Stimulated activated memory B cell treated with anti-CD40 and anti-IgM and Interleukin-4, amounts not matched to agents 10 μg/mL and 1 μg/mL and 100 μg/mL, for 72 hours (primary cell): ENCODE results near the gene HDAC4.

Source experiments
- ATAC-seq: fragments of 150-1000 bp; cut with Tn5 transposase; 2 replicates; pipeline ENCODE4 v1.10.0; 2021
- H3K27ac Mint-ChIP-seq: one replicate; pipeline ENCODE4 v1.8.0; 2022; ENCODE audit warnings: mild to moderate bottlenecking, mixed read lengths
- H3K27me3 Mint-ChIP-seq: one replicate; pipeline ENCODE4 v1.8.0; 2022; ENCODE audit warnings: mixed read lengths
- H3K36me3 Mint-ChIP-seq: one replicate; pipeline ENCODE4 v1.8.0; 2022; ENCODE audit warnings: mixed read lengths
- H3K4me1 Mint-ChIP-seq: one replicate; pipeline ENCODE4 v1.8.0; 2022; ENCODE audit warnings: mixed read lengths
- H3K4me3 Mint-ChIP-seq: one replicate; pipeline ENCODE4 v1.8.0; 2022; ENCODE audit warnings: mild to moderate bottlenecking, moderate library complexity, mixed read lengths
- H3K9me3 Mint-ChIP-seq: one replicate; pipeline ENCODE4 v1.8.0; 2022; ENCODE audit warnings: mixed read lengths

Gene HDAC4

GRCh38 chr2:239136203-239136602 lies 264.6 kb downstream of the HDAC4 start:
- peaks cover 4% of the 10 kb centered on the region for H3K9me3 Mint-ChIP-seq
- no peaks in the 10 kb centered on the region for H3K27me3 Mint-ChIP-seq
- no peaks in the 10 kb centered on the region for H3K4me1 Mint-ChIP-seq
- H3K27ac Mint-ChIP-seq = no peak overlapping the region
- no peak for ATAC-seq
- no peak overlapping the region for H3K4me3 Mint-ChIP-seq
- peaks cover 79% of the 10 kb centered on the region for H3K36me3 Mint-ChIP-seq

- ATAC-seq = no peak
- Mint-ChIP-seq H3K27me3 (no peaks in the 10 kb centered on the region), H3K27ac (no peak overlapping the region), H3K36me3 (peaks cover 84% of the 10 kb centered on the region), H3K4me3 (no peak overlapping the region), H3K4me1 (no peaks in the 10 kb centered on the region), H3K9me3 (peaks cover 4% of the 10 kb centered on the region)
Measured at GRCh38 chr2:239135531-239135930, 265.3 kb downstream of the HDAC4 start.

DNA sequence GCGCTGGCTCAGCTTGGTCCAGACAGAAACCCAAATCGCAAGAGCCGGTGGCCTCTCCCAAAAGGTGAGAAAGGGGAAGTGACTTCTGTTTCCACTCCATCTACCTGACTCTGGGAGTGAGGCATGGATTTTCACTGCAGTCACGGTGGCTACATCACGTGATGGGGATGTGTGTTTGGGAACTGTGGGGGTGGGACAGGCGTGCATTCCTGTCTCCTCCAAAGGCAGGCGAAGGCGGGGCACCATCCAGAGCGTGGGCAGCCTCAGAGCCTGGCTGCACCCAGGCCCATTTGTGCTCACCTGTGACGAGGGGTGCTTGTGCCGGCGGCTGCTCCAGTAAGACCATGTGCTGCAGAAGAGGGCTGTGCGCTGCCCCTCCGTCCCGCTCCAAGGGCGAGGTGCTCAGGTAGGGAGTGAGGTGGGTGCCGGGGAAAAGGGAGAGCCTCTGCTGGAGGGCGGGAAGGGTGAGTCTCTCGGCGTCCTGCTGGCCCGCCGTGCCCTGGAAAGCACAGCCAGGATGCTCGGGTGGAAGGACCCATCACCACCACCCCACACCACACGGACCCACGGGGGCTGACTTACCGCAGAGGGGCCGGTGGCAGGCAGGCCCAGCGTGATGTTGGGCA lies 266.8 kb downstream of the HDAC4 start:
- Mint-ChIP-seq H3K4me1 (no peaks in the 10 kb centered on the region), H3K4me3 (no peak overlapping the region), H3K9me3 (peaks cover 4% of the 10 kb centered on the region), H3K27me3 (no peaks in the 10 kb centered on the region), H3K27ac (no peak overlapping the region), H3K36me3 (peaks cover 77% of the 10 kb centered on the region)
- no peak for ATAC-seq

- ATAC-seq = no peak
- no peaks in the 10 kb centered on the region for H3K27me3 Mint-ChIP-seq
- H3K9me3 Mint-ChIP-seq = peaks cover 4% of the 10 kb centered on the region
- no peak overlapping the region for H3K27ac Mint-ChIP-seq
- H3K36me3 Mint-ChIP-seq = peaks cover 70% of the 10 kb centered on the region
- H3K4me3 Mint-ChIP-seq = no peak overlapping the region
- H3K4me1 Mint-ChIP-seq = no peaks in the 10 kb centered on the region
Measured at GRCh38 chr2:239132786-239133185, 268.0 kb downstream of the HDAC4 start.

DNA sequence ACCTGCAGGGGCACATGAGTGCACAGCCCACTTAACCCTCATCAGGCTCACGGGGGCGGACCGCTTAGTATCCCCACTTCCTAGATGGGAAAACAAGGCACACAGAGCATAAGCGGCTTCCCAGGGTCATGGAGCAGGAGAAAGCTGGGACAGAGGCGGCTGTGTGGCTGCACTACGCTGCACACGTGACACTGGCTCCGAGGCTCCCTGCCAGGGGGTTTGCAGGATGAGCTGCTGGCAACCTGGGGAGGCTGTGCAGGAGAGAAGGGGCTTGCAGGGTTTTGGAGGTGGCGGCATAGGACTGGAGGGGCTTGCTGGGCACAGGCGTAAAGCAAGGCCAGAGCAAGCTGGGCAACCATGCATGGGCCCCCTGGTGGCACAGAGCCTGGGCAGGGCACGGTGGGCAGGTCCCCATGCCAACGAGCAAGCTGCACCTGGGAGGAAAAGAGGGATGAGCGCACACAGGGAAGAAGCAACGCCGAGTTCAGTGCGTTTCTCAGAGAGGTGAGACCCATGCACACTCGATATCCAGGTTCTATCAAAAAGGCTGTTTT lies 268.6 kb downstream of the HDAC4 start:
- H3K27ac Mint-ChIP-seq = no peak overlapping the region
- H3K36me3 Mint-ChIP-seq = peaks cover 70% of the 10 kb centered on the region
- H3K4me1 Mint-ChIP-seq = no peaks in the 10 kb centered on the region
- H3K4me3 Mint-ChIP-seq = no peak overlapping the region
- H3K27me3 Mint-ChIP-seq = no peaks in the 10 kb centered on the region
- H3K9me3 Mint-ChIP-seq = peaks cover 4% of the 10 kb centered on the region
- ATAC-seq = no peak

DNA sequence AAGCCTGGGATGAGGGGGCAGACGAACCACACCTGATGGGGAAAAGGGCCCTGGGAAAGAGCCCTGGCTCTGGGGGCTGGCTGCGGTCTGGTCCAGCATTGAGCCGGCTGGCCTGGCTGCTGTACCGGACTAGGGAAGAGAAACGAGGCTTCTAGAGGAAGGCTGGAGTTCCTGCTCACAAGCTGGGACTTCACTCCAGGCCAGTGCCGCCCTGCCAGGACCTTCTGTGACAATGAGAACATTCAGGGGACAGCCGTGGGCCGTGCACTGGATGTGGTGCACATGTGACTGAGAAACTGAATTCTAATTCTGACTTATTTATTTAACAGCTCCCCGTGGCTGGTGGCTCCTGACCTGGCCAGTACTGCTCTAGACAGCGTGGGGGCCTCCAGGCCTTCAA lies 269.3 kb downstream of the HDAC4 start:
- Mint-ChIP-seq H3K4me3 (no peak overlapping the region), H3K9me3 (peaks cover 4% of the 10 kb centered on the region), H3K4me1 (no peaks in the 10 kb centered on the region), H3K36me3 (peaks cover 68% of the 10 kb centered on the region), H3K27me3 (no peaks in the 10 kb centered on the region), H3K27ac (no peak overlapping the region)
- no peak for ATAC-seq

DNA sequence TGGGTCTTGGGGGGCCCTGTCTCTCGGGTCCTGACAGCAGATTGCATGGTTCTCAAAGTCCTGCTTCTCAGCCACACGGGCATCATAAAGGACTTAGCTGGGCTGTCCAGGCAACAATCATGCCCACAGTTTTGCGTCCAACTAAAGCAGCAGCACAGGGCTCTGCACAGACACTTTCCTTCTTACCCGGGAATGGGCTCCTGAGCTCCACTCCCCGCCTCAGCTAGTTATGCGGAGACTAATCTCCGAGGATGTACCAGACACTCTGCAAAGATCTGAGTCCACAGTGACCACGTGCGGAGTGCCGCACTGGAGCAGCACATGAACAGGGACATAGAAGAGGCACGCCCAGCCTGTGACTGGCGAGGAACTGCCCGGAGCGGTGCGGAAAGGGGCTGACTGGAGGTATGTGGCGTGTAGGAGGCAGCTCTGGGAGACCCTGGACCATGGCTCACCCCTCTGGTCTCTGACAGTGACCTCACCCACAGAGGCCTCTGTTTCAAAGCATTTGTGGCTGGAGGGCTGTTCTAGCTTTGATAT lies 270.0 kb downstream of the HDAC4 start:
- Mint-ChIP-seq H3K27me3 (no peaks in the 10 kb centered on the region), H3K27ac (no peak overlapping the region), H3K36me3 (peaks cover 66% of the 10 kb centered on the region), H3K9me3 (no peaks in the 10 kb centered on the region), H3K4me1 (no peaks in the 10 kb centered on the region), H3K4me3 (no peak overlapping the region)
- ATAC-seq = no peak

- no peak overlapping the region for H3K27ac Mint-ChIP-seq
- no peak overlapping the region for H3K4me3 Mint-ChIP-seq
- no peaks in the 10 kb centered on the region for H3K9me3 Mint-ChIP-seq
- H3K4me1 Mint-ChIP-seq = no peaks in the 10 kb centered on the region
- peaks cover 66% of the 10 kb centered on the region for H3K36me3 Mint-ChIP-seq
- H3K27me3 Mint-ChIP-seq = no peaks in the 10 kb centered on the region
- no peak for ATAC-seq
Measured at GRCh38 chr2:239130041-239130440, 270.8 kb downstream of the HDAC4 start.

DNA sequence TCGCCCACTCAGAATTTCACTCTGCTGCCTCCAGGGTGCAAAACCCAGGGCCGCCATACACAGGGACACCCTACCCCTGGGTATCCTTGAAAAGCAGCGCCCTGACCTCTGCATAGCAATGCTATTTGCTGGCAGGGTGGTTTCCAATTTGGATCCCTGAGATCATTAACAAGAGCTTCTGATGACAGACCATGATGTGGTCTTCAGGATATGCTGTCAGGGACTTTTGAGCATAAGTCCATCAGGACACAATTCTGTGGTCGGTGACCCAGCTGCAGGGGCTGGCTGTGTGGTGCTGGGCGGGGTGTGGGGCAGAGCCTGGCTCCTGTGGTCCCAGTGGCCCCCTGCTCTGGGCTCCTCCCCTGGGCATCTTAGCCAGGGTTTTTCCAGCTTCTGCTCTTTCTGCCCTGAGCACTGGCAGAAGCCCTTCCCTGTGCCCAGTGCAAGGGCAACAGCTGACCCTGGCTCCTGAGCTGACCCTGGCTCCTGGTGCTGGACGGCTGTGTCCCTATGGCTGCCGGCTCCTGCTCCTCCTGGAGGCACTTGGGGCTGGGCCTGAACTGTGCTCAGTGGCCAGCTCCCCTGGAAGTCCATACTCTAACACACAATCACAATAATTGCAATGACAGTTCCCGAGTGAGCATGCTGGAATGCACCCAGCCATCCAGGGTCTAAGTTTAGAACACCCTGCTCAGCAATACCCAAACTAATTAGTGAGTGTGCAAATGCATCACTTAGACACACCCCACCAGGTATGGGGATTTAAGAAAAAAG lies 271.5 kb downstream of the HDAC4 start:
- Mint-ChIP-seq H3K4me1 (no peaks in the 10 kb centered on the region), H3K4me3 (no peak overlapping the region), H3K9me3 (no peaks in the 10 kb centered on the region), H3K27me3 (no peaks in the 10 kb centered on the region), H3K27ac (no peak overlapping the region), H3K36me3 (peaks cover 63% of the 10 kb centered on the region)
- no peak for ATAC-seq

GRCh38 chr2:239128706-239129105 lies 272.1 kb downstream of the HDAC4 start:
- peaks cover 63% of the 10 kb centered on the region for H3K36me3 Mint-ChIP-seq
- H3K27ac Mint-ChIP-seq = no peak overlapping the region
- no peak overlapping the region for H3K4me3 Mint-ChIP-seq
- no peaks in the 10 kb centered on the region for H3K4me1 Mint-ChIP-seq
- no peaks in the 10 kb centered on the region for H3K9me3 Mint-ChIP-seq
- no peaks in the 10 kb centered on the region for H3K27me3 Mint-ChIP-seq
- no peak for ATAC-seq

DNA sequence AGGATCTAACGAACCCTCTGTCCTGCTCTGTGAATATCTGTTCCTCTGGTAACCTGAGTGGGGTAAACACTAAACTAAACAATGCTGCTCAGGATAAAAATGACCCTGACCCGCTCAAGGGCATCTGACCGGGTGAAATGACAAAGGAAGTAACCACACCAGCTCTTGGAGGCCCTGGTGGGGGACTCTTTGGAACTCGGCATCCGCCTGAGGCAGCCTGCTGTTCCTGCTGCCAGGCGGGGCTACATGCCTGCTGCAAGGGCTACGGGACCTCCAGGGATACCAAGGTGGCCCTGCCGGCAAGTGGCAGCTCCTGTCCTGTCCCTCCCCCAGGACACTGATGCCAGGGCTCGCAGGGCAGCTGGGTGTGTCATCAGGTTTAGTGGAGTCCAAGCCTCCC lies 273.3 kb downstream of the HDAC4 start:
- Mint-ChIP-seq H3K4me3 (no peak overlapping the region), H3K4me1 (no peaks in the 10 kb centered on the region), H3K36me3 (peaks cover 53% of the 10 kb centered on the region), H3K9me3 (no peaks in the 10 kb centered on the region), H3K27ac (no peak overlapping the region), H3K27me3 (no peaks in the 10 kb centered on the region)
- no peak for ATAC-seq

DNA sequence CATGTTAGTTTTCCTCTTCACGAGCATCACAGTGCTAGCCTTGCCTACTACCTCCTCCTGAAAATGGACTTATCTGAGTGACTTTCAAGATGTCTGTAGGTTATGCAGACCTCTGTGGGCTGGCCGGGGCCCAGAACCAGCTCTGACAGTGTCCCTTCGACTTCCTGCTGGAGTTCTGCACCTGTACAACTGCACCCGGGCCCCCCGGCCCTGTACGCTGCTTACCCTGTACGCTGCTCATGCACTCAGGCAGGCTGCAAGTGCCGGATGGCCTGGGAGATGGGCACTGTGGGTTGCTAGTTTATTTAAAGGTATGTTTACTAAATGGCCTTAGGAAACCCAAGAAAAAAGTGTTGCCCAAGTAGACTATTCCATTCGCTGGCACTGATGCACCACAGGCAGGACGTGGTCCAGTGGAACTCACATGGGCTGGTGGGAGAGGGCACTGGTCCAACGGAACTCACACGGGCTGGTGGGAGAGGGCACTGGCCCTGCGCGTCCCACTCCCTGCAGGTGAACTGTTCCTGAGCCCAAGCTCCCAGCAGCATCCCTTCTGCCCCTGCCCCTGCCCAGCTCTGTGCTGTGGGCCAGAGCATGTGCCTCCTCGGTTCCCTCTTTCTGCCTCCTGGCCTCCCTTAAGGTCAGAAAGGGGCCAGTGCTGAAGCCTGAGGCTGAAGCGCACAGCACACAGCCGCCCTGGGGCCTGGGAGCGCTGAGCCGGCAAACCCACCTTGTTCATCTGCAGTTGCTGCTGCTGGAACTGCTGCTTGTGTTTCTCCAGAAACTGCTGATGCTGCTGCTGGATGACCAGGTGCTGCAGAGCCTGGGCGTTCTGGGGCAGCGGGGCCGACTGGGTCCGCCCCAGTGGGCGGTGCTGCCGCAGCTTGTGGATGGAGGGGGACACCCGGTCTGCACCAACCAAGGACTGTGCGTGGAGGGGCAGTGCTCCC lies 274.8 kb downstream of the HDAC4 start:
- no peak for ATAC-seq
- peaks cover 38% of the 10 kb centered on the region for H3K36me3 Mint-ChIP-seq
- no peak overlapping the region for H3K4me3 Mint-ChIP-seq
- H3K27ac Mint-ChIP-seq = no peak overlapping the region
- no peaks in the 10 kb centered on the region for H3K27me3 Mint-ChIP-seq
- H3K4me1 Mint-ChIP-seq = no peaks in the 10 kb centered on the region
- no peaks in the 10 kb centered on the region for H3K9me3 Mint-ChIP-seq

- Mint-ChIP-seq H3K4me1 (no peaks in the 10 kb centered on the region), H3K36me3 (peaks cover 32% of the 10 kb centered on the region), H3K9me3 (no peaks in the 10 kb centered on the region), H3K4me3 (no peak overlapping the region), H3K27ac (no peak overlapping the region), H3K27me3 (no peaks in the 10 kb centered on the region)
- no peak for ATAC-seq
Measured at GRCh38 chr2:239124152-239124899, 276.5 kb downstream of the HDAC4 start.

- no peak for ATAC-seq
- Mint-ChIP-seq H3K27ac (no peak overlapping the region), H3K4me1 (no peaks in the 10 kb centered on the region), H3K27me3 (no peaks in the 10 kb centered on the region), H3K9me3 (no peaks in the 10 kb centered on the region), H3K36me3 (peaks cover 25% of the 10 kb centered on the region), H3K4me3 (no peak overlapping the region)
Measured at GRCh38 chr2:239122421-239123110, 278.3 kb downstream of the HDAC4 start.
